GM18907 (cell line): ENCODE measurements around the gene DIS3L2.

Source experiments
- ATAC-seq: cut with Tn5 transposase; IDR thresholded peaks from one replicate; pipeline ENCODE4 v1.9.1; 2021; ENCODE audit warnings: mild to moderate bottlenecking, moderate library complexity; ENCODE audit not compliant: unreplicated experiment

The DIS3L2 gene

GRCh38 chr2:232340171-232340935 is 378.8 kb downstream of the DIS3L2 start:
- ATAC-seq: no peak

GRCh38 chr2:232341061-232341738 is 379.7 kb downstream of the DIS3L2 start:
- ATAC-seq: no peak

GRCh38 chr2:232341739-232342126 is 380.2 kb downstream of the DIS3L2 start:
- ATAC-seq: no peak

GRCh38 chr2:232342635-232343565 is 381.4 kb downstream of the DIS3L2 start:
- ATAC-seq: no peak

- ATAC-seq: no peak
Measured at GRCh38 chr2:232343821-232344220, 382.3 kb downstream of the DIS3L2 start.

GRCh38 chr2:232345251-232345650 is 383.7 kb downstream of the DIS3L2 start:
- no peak for ATAC-seq

GRCh38 chr2:232347369-232347768 is 385.9 kb downstream of the DIS3L2 start:
- ATAC-seq: no peak

GRCh38 chr2:232348936-232349335 is 387.4 kb downstream of the DIS3L2 start:
- no peak for ATAC-seq

GRCh38 chr2:232349546-232349945 is 388.0 kb downstream of the DIS3L2 start:
- no peak for ATAC-seq

GRCh38 chr2:232349946-232350635 is 388.6 kb downstream of the DIS3L2 start:
- ATAC-seq: no peak

GRCh38 chr2:232350804-232351685 is 389.5 kb downstream of the DIS3L2 start:
- ATAC-seq: no peak

GRCh38 chr2:232351686-232352510 is 390.4 kb downstream of the DIS3L2 start:
- ATAC-seq: no peak

GRCh38 chr2:232352511-232353091 is 391.1 kb downstream of the DIS3L2 start:
- no peak for ATAC-seq

- ATAC-seq: no peak
Measured at GRCh38 chr2:232353096-232353495, 391.6 kb downstream of the DIS3L2 start.

- no peak for ATAC-seq
Measured at GRCh38 chr2:232353660-232354059, 392.1 kb downstream of the DIS3L2 start.

- ATAC-seq: no peak
Measured at GRCh38 chr2:232354069-232354468, 392.6 kb downstream of the DIS3L2 start.

GRCh38 chr2:232361646-232362045 is 400.1 kb downstream of the DIS3L2 start:
- ATAC-seq: no peak

- ATAC-seq: no peak
Measured at GRCh38 chr2:232362174-232362900, 400.8 kb downstream of the DIS3L2 start.
